GM21825 (cell line): ENCODE results near the gene LIPG.

Experiments used
- ATAC-seq: cut with Tn5 transposase; IDR thresholded peaks from one replicate; pipeline ENCODE4 v1.9.1; 2021; ENCODE audit warnings: mild to moderate bottlenecking, moderate library complexity; ENCODE audit not compliant: unreplicated experiment

Gene LIPG

GRCh38 chr18:49630246-49630699 lies 68.4 kb downstream of the LIPG start:
- no peak for ATAC-seq

GRCh38 chr18:49631146-49631866 lies 69.4 kb downstream of the LIPG start:
- no peak for ATAC-seq

GRCh38 chr18:49632588-49632987 lies 70.7 kb downstream of the LIPG start:
- no peak for ATAC-seq

GRCh38 chr18:49638209-49638785 lies 76.4 kb downstream of the LIPG start:
- ATAC-seq: no peak

GRCh38 chr18:49638891-49639557 lies 77.2 kb downstream of the LIPG start:
- ATAC-seq: no peak

GRCh38 chr18:49639643-49640391 lies 78.0 kb downstream of the LIPG start:
- no peak for ATAC-seq

GRCh38 chr18:49640741-49641140 lies 78.9 kb downstream of the LIPG start:
- no peak for ATAC-seq

GRCh38 chr18:49645196-49645595 lies 83.3 kb downstream of the LIPG start:
- ATAC-seq: no peak

GRCh38 chr18:49645841-49646351 lies 84.0 kb downstream of the LIPG start:
- ATAC-seq: no peak

GRCh38 chr18:49646873-49647272 lies 85.0 kb downstream of the LIPG start:
- no peak for ATAC-seq

- no peak for ATAC-seq
These were observed 85.8 kb downstream of the LIPG start for GRCh38 chr18:49647496-49648168.

GRCh38 chr18:49648326-49648725 lies 86.5 kb downstream of the LIPG start:
- no peak for ATAC-seq
